Measurements from ENCODE around the gene CA10. TPM values are rescaled to one million over a fixed set of nuclear protein-coding genes. Genes with fewer than 3 reads are reported as not detected.

CA10 gene
- total and polyA plus RNA-seq, 9 of the 15 experiments (the other 6 are each of a cell fraction or from before 2014, with no cell fraction given) = not detected

DNA sequence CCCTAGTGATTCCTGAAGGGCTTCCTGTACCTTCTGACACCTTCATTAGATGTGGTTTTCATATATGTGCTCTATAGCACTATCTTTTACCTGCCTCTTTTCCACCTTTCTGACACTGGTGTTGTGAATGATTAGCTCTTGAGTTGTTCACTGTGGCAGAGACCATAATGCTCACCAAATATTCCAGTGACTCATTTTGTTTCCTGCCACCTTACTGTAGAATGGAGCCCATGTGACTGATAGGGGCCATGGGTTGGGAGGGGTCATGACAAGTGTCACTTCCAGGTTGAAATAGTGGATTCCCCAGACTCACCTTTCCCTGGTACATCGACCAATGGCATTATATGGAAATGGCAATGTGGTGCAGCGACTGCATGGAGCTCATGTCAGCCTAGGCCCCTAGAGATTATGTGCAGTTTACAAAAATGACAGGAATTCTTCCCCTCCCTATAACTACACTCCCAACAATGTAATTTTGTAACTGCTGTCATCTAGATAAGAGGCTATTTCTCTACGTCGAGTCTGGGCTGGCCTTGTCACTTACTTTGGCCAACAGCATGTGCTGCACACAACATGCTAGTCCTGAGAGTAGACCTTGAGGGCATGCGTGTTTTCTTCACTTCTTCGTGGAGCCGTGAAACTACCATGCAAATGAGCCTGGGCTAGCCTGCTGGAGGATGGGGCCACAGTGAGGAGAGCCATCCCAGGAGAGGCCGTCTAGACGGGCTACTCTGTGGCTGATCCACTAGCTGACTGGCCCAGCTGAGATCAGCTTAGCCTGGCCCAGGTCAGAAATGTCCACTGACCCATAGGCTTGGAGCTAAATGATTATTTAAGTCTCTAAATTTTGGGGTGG is 409.5 kb downstream of the CA10 start:
- CTCF ChIA-PET (ENCODE audit: low intra/inter-chr PET ratio) = no interaction called here
- 0% methylated on average over 9 of the region's 9 CpGs for WGBS (ENCODE audit: insufficient coverage, low coverage, missing lambda C conversion rate)
- DNase-seq (ENCODE audit: extremely low read depth in 1 of 4, low spot score in 3 of 4) = no peak

More for the DNA sequence above, 409.5 kb downstream of the CA10 start:
- no peaks in the 10 kb centered on the region for H4K20me1 ChIP-seq (replicated peaks; ENCODE audit: control insufficient read depth, insufficient read depth, low read length)
- no peaks in the 10 kb centered on the region for H3K27me3 ChIP-seq (ENCODE audit: control insufficient read depth in 2 of 2, insufficient read depth in 2 of 2, low read length in 2 of 2)
- H3K9me3 ChIP-seq (replicated peaks; ENCODE audit: control insufficient read depth, insufficient read depth, low read depth, low read length) = no peaks in the 10 kb centered on the region
- no peak overlapping the region for H2AFZ ChIP-seq (ENCODE audit: low read depth, low read length)
- FAIRE-seq = no peak
- no peaks in the 10 kb centered on the region for H3K36me3 ChIP-seq (ENCODE audit: control insufficient read depth, insufficient read depth, low read length)
- POLR2A ChIA-PET = no interaction called here
- BruUV-seq (replicated peaks) = no TSS peak
- H3K79me2 ChIP-seq (ENCODE audit: control insufficient read depth, insufficient read depth, low read length) = no peaks in the 10 kb centered on the region
- H3K4me1 ChIP-seq (replicated peaks in 1 of 2; ENCODE audit: control insufficient read depth in 2 of 2, insufficient read depth in 2 of 2, low read length in 2 of 2) = no peaks in the 10 kb centered on the region
- no peaks in the 10 kb centered on the region for H3K9me1 ChIP-seq (ENCODE audit: control insufficient read depth, insufficient read depth, low read length)
- in situ Hi-C loops (cut with MboI) (no loop called here), intact Hi-C loops (cut with micrococcal nuclease) (no loop called here)
- H3K27ac ChIP-seq (ENCODE audit: extremely low read depth, low read depth, low read length) = no peak overlapping the region
- H3K4me2 ChIP-seq (ENCODE audit: insufficient read depth, low read length) = no peak overlapping the region
- no peak for TF ChIP-seq ZNF274 (IDR thresholded peaks at IDR 0.05; ENCODE audit: borderline replicate concordance, low read depth, low read length)
- TF ChIP-seq TAF1 (IDR thresholded peaks at IDR 0.05; ENCODE audit: control insufficient read depth, extremely low read depth, insufficient read depth, low read length, severe bottlenecking) = no peak
- TF ChIP-seq RAD21 (CRISPR knock-in tag; conservative IDR thresholded peaks at IDR 0.05 in 1 of 2, IDR thresholded peaks at IDR 0.05 in 1 of 2) = no peak
- TF ChIP-seq SRSF7 (optimal IDR thresholded peaks at IDR 0.05; ENCODE audit: low read depth, low read length) = no peak
- TF ChIP-seq, protein P1, sequence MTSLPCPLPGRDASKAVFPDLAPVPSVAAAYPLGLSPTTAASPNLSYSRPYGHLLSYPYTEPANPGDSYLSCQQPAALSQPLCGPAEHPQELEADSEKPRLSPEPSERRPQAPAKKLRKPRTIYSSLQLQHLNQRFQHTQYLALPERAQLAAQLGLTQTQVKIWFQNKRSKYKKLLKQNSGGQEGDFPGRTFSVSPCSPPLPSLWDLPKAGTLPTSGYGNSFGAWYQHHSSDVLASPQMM (CRISPR knock-in tag; IDR thresholded peaks at IDR 0.05) = no peak
- no peak for TF ChIP-seq SMAD3 (CRISPR knock-in tag; conservative IDR thresholded peaks at IDR 0.05)
- TF ChIP-seq NCOA4 (IDR thresholded peaks at IDR 0.05; ENCODE audit: partially characterized antibody) = no peak
- TF ChIP-seq, protein P2, sequence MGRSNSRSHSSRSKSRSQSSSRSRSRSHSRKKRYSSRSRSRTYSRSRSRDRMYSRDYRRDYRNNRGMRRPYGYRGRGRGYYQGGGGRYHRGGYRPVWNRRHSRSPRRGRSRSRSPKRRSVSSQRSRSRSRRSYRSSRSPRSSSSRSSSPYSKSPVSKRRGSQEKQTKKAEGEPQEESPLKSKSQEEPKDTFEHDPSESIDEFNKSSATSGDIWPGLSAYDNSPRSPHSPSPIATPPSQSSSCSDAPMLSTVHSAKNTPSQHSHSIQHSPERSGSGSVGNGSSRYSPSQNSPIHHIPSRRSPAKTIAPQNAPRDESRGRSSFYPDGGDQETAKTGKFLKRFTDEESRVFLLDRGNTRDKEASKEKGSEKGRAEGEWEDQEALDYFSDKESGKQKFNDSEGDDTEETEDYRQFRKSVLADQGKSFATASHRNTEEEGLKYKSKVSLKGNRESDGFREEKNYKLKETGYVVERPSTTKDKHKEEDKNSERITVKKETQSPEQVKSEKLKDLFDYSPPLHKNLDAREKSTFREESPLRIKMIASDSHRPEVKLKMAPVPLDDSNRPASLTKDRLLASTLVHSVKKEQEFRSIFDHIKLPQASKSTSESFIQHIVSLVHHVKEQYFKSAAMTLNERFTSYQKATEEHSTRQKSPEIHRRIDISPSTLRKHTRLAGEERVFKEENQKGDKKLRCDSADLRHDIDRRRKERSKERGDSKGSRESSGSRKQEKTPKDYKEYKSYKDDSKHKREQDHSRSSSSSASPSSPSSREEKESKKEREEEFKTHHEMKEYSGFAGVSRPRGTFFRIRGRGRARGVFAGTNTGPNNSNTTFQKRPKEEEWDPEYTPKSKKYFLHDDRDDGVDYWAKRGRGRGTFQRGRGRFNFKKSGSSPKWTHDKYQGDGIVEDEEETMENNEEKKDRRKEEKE (IDR thresholded peaks at IDR 0.05; ENCODE audit: borderline replicate concordance in 1 of 2, control insufficient read depth in 1 of 2, low read depth in 2 of 2, low read length in 1 of 2) = no peak
- no peak for TF ChIP-seq RBM22 (IDR thresholded peaks at IDR 0.05; ENCODE audit: low read depth, low read length, poor library complexity, severe bottlenecking)
- no peak for ATAC-seq
- no peak overlapping the region for H3K9ac ChIP-seq (ENCODE audit: insufficient read depth in 1 of 2, low read depth in 2 of 2, low read length in 2 of 2)
- H3K4me3 ChIP-seq = no peak overlapping the region

Measured in K562 (cell line).